ENCODE measurements around the gene CHST4.
A peak's percentile ranks its signal among the peaks of the same experiment; 100 is the strongest.

Gene CHST4

DNA sequence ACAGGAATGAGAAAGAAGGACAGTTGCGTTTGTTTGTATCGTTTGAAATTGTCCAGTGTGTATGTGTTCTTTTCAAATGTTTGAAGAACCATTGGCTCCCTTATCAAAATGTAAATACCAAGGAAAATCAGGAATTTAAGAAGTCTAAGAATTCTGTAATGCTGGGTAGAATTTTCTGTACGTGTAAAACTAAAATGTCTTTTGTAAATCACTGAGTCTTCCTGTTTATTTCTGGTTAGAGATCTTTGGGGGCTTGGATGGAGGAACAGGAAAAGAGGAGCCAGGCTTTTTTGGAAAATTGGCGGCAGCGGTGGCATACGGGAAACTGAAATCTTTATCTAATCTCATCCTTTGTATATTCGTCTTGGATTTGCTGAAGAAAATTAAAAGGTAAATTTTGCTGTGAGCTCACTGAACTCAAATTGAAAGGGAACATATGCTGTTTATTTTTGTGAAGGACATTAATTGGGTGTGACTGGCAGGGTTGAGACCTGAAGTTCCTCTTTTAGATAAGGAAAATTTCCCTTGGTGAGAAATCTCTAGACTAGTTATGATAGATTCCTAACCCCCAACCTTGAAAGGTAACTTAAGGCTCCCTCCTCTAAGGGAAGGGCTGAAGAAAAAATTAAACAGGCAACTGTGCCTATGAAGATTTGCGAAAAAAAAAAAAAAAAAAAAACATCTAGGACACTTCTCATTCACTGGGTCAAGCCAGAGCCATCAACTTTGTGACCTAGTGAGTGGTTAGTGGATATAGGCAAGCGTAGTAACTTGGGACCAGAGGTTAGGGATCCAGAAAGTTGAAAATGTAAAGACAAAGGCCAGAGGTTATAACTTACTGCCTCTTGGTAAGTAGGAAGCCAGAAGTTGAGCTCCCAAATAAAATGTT, 39.8 kb downstream of the CHST4 start:
- H3K36me3 ChIP-seq (ENCODE audit: insufficient read depth): no peaks in the 10 kb centered on the region
- no peaks in the 10 kb centered on the region for H3K79me2 ChIP-seq (ENCODE audit: insufficient read depth, low read depth)
- H3K4me1 ChIP-seq (ENCODE audit: low read depth, poor library complexity, severe bottlenecking): peaks cover 18% of the 10 kb centered on the region
- peak overlapping the region; percentile 71 for H3K9ac ChIP-seq
- peak overlapping the region; percentile 91 for H2AFZ ChIP-seq (ENCODE audit: low read depth)
- peak overlapping the region; percentile 83 for H3K27ac ChIP-seq
- H3K4me2 ChIP-seq: peak overlapping the region; percentile 76
- TF ChIP-seq, protein P1, sequence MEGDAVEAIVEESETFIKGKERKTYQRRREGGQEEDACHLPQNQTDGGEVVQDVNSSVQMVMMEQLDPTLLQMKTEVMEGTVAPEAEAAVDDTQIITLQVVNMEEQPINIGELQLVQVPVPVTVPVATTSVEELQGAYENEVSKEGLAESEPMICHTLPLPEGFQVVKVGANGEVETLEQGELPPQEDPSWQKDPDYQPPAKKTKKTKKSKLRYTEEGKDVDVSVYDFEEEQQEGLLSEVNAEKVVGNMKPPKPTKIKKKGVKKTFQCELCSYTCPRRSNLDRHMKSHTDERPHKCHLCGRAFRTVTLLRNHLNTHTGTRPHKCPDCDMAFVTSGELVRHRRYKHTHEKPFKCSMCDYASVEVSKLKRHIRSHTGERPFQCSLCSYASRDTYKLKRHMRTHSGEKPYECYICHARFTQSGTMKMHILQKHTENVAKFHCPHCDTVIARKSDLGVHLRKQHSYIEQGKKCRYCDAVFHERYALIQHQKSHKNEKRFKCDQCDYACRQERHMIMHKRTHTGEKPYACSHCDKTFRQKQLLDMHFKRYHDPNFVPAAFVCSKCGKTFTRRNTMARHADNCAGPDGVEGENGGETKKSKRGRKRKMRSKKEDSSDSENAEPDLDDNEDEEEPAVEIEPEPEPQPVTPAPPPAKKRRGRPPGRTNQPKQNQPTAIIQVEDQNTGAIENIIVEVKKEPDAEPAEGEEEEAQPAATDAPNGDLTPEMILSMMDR (conservative IDR thresholded peaks at IDR 0.05; ENCODE audit: low read depth, low read length): no peak
- no peaks in the 10 kb centered on the region for H3K27me3 ChIP-seq (ENCODE audit: insufficient read depth, low read depth)
- no peaks in the 10 kb centered on the region for H4K20me1 ChIP-seq (ENCODE audit: insufficient read depth)
- no peak overlapping the region for H3K4me3 ChIP-seq (IDR thresholded peaks at IDR 0.05; ENCODE audit: insufficient read depth, low read depth, low read length)

DNA sequence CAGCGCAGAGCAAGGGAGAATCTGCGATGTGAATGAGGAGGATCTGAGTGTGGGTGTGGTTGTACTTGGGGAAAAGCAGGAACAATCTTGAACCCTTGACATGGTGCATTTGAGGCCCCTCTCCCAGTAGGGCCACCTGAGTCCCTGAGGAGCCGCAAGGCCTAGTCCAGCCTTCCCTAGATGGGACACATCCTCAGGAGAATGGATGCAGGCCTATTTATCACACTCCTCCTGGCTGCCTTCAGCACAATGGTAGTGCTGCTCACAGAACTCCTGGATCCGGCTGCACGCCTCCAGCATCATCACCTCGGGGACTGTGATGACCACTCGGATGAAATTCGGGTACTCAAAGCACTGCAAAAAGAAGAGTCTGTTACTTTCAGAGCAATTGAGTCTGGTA, 41.7 kb downstream of the CHST4 start:
- Histone ChIP-seq H3K4me3 (IDR thresholded peaks at IDR 0.05; ENCODE audit: insufficient read depth, low read depth, low read length) (no peak overlapping the region), H3K4me1 (ENCODE audit: low read depth, poor library complexity, severe bottlenecking) (peaks cover 18% of the 10 kb centered on the region), H3K36me3 (ENCODE audit: insufficient read depth) (no peaks in the 10 kb centered on the region), H3K79me2 (ENCODE audit: insufficient read depth, low read depth) (no peaks in the 10 kb centered on the region), H3K4me2 (no peak overlapping the region), H3K9ac (no peak overlapping the region), H2AFZ (ENCODE audit: low read depth) (no peak overlapping the region), H4K20me1 (ENCODE audit: insufficient read depth) (no peaks in the 10 kb centered on the region), H3K27ac (no peak overlapping the region), H3K27me3 (ENCODE audit: insufficient read depth, low read depth) (no peaks in the 10 kb centered on the region)
- TF ChIP-seq, protein P1 (conservative IDR thresholded peaks at IDR 0.05; ENCODE audit: low read depth, low read length): no peak

DNA sequence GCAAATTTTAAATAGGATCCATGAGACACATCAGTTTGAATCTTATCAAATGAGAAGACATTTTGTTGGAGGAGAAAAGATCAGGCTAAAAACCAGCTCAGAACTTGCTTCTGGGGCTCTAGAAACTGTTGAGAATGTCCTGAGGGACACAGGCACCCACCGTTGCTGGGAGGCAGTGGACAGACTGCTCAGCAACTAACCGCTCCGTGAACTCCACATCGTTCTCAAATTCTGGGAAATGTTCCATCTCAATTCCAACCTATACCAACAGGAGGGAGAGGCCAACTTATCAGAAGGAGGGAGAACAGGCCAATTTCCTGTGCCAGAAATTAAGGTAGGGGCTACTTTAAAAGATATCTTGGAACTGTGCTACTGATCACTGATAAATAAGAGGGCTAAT, 42.3 kb downstream of the CHST4 start:
- H3K27ac ChIP-seq: no peak overlapping the region
- no peaks in the 10 kb centered on the region for H3K79me2 ChIP-seq (ENCODE audit: insufficient read depth, low read depth)
- no peak overlapping the region for H2AFZ ChIP-seq (ENCODE audit: low read depth)
- TF ChIP-seq, protein P1 (conservative IDR thresholded peaks at IDR 0.05; ENCODE audit: low read depth, low read length): no peak
- H3K9ac ChIP-seq: no peak overlapping the region
- H3K27me3 ChIP-seq (ENCODE audit: insufficient read depth, low read depth): no peaks in the 10 kb centered on the region
- H4K20me1 ChIP-seq (ENCODE audit: insufficient read depth): no peaks in the 10 kb centered on the region
- H3K4me2 ChIP-seq: no peak overlapping the region
- peaks cover 18% of the 10 kb centered on the region for H3K4me1 ChIP-seq (ENCODE audit: low read depth, poor library complexity, severe bottlenecking)
- H3K36me3 ChIP-seq (ENCODE audit: insufficient read depth): no peaks in the 10 kb centered on the region
- no peak overlapping the region for H3K4me3 ChIP-seq (IDR thresholded peaks at IDR 0.05; ENCODE audit: insufficient read depth, low read depth, low read length)

DNA sequence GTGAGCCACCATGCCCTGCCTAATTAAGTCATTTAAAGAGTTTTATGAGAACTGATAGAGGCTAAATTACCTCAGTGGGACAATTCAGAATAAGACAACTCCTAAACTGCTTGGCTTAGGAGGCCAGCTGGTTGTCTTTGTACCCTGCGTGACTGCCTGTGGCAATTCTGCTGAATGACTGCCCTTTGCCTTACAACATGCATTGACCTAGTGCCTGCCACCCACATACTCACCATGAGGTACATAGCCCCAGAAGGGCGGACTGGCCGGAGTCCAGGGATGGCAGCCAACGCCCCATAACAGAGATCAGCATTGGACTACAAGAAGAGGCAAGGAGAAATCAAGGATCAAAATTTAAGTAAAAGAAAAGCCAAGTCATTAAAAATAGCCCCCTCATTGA, 43.4 kb downstream of the CHST4 start:
- Histone ChIP-seq H3K27me3 (ENCODE audit: insufficient read depth, low read depth) (no peaks in the 10 kb centered on the region), H3K4me3 (IDR thresholded peaks at IDR 0.05; ENCODE audit: insufficient read depth, low read depth, low read length) (no peak overlapping the region), H2AFZ (ENCODE audit: low read depth) (no peak overlapping the region), H3K27ac (no peak overlapping the region), H3K79me2 (ENCODE audit: insufficient read depth, low read depth) (no peaks in the 10 kb centered on the region), H3K9ac (no peak overlapping the region), H4K20me1 (ENCODE audit: insufficient read depth) (no peaks in the 10 kb centered on the region), H3K36me3 (ENCODE audit: insufficient read depth) (no peaks in the 10 kb centered on the region), H3K4me1 (ENCODE audit: low read depth, poor library complexity, severe bottlenecking) (peaks cover 11% of the 10 kb centered on the region), H3K4me2 (no peak overlapping the region)
- TF ChIP-seq, protein P1 (conservative IDR thresholded peaks at IDR 0.05; ENCODE audit: low read depth, low read length): no peak
